CD14-positive monocyte (primary cell): ENCODE results near the gene MALL. TPM values are rescaled to one million over a fixed set of nuclear protein-coding genes. Genes with fewer than 3 reads are reported as not detected.

ENCODE experiments used
- DNase-seq, 3 donors: peaks; one replicate each; pipeline ENCODE4 v3.0.0-alpha.2; 2011 to 2022
- H2AFZ ChIP-seq: 2 replicates; pipeline ENCODE4 v1.6.0; 2012; ENCODE audit warnings: mild to moderate bottlenecking, low read depth, low read length, inconsistent platforms; ENCODE audit not compliant: insufficient read depth, poor library complexity, severe bottlenecking
- H3K27ac ChIP-seq, 2 donors: 1 replicate in 1 of 2; 2 replicates in 1 of 2; pipeline ENCODE4 v1.5.1; 2012 to 2013; ENCODE audit warnings: low read length in 2 of 2, control low read depth in 1 of 2, inconsistent platforms in 1 of 2, low read depth in 1 of 2, mild to moderate bottlenecking in 1 of 2
- H3K27me3 ChIP-seq, 2 donors: one replicate each; pipeline versions ENCODE4 v1.6.0 to v1.6.1; 2011 to 2013; ENCODE audit warnings: low read length in 2 of 2; ENCODE audit not compliant: control insufficient read depth in 2 of 2, insufficient read depth in 2 of 2
- H3K36me3 ChIP-seq, 2 donors: replicated peaks in 1 of 2; 1 replicate in 1 of 2; 2 replicates in 1 of 2; pipeline versions ENCODE4 v1.5.1 to v1.6.1; 2012 to 2013; ENCODE audit warnings: low read length in 2 of 2, control low read depth in 1 of 2, inconsistent platforms in 1 of 2, mild to moderate bottlenecking in 1 of 2; ENCODE audit not compliant: insufficient read depth in 2 of 2, control insufficient read depth in 1 of 2
- H3K4me1 ChIP-seq, 2 donors: 1 replicate in 1 of 2; 2 replicates in 1 of 2; pipeline versions ENCODE4 v1.5.1 to v1.6.1; 2012 to 2013; ENCODE audit warnings: low read length in 2 of 2, control low read depth in 1 of 2, inconsistent platforms in 1 of 2, mild to moderate bottlenecking in 1 of 2, moderate library complexity in 1 of 2; ENCODE audit not compliant: insufficient read depth in 2 of 2, control insufficient read depth in 1 of 2
- H3K4me2 ChIP-seq: replicated peaks from 2 replicates; pipeline ENCODE3; 2012; ENCODE audit warnings: low read length, moderate library complexity, mild to moderate bottlenecking; ENCODE audit not compliant: poor library complexity, severe bottlenecking; ENCODE audit errors: extremely low read depth
- H3K4me3 ChIP-seq, 3 experiments: fragments of 200-600 bp in 1 of 3; sonication (generic) in 1 of 3; replicated peaks in 1 of 3; 1 replicate in 2 of 3; 2 replicates in 1 of 3; pipeline ENCODE4 v1.5.1; 2011 to 2013; ENCODE audit warnings: low read length in 3 of 3, mild to moderate bottlenecking in 3 of 3, control low read depth in 2 of 3, low read depth in 2 of 3, inconsistent platforms in 1 of 3, moderate library complexity in 1 of 3
- H3K79me2 ChIP-seq: 2 replicates; pipeline ENCODE4 v1.6.0; 2012; ENCODE audit warnings: mild to moderate bottlenecking, control low read depth, inconsistent platforms, low read length, moderate library complexity; ENCODE audit not compliant: insufficient read depth
- H3K9ac ChIP-seq: 2 replicates; pipeline ENCODE4 v1.6.0; 2017; ENCODE audit warnings: low read length, mild to moderate bottlenecking; ENCODE audit not compliant: insufficient read depth, poor library complexity, severe bottlenecking
- H3K9me3 ChIP-seq, 2 donors: replicated peaks in 1 of 2; 1 replicate in 1 of 2; 2 replicates in 1 of 2; pipeline versions ENCODE4 v1.5.1 to v1.6.1; 2012 to 2013; ENCODE audit warnings: low read length in 2 of 2, control low read depth in 1 of 2; ENCODE audit not compliant: control insufficient read depth in 1 of 2, insufficient read depth in 1 of 2
- H4K20me1 ChIP-seq: 2 replicates; pipeline ENCODE4 v1.6.0; 2012; ENCODE audit warnings: mild to moderate bottlenecking, low read length, control low read depth, moderate library complexity; ENCODE audit not compliant: insufficient read depth
- H3K27ac Mint-ChIP-seq, 7 donors: one replicate each; pipeline ENCODE4 v1.8.0; 2020; ENCODE audit warnings: mild to moderate bottlenecking in 7 of 7, mixed read lengths in 7 of 7, moderate library complexity in 6 of 7, inconsistent platforms in 2 of 7
- H3K27me3 Mint-ChIP-seq, 3 donors: one replicate each; pipeline ENCODE4 v1.8.0; 2021 to 2022; ENCODE audit warnings: low read depth in 3 of 3, mild to moderate bottlenecking in 3 of 3, mixed read lengths in 3 of 3, moderate library complexity in 3 of 3, inconsistent platforms in 1 of 3
- H3K36me3 Mint-ChIP-seq, 2 donors: one replicate each; pipeline ENCODE4 v1.8.0; 2020; ENCODE audit warnings: mixed read lengths in 2 of 2, inconsistent platforms in 1 of 2, mild to moderate bottlenecking in 1 of 2
- H3K4me1 Mint-ChIP-seq: one replicate; pipeline ENCODE4 v1.8.0; 2020; ENCODE audit warnings: mild to moderate bottlenecking, mixed read lengths
- H3K4me3 Mint-ChIP-seq, 2 donors: one replicate each; pipeline ENCODE4 v1.8.0; 2020; ENCODE audit warnings: mild to moderate bottlenecking in 2 of 2, mixed read lengths in 2 of 2, moderate library complexity in 1 of 2
- H3K9me3 Mint-ChIP-seq, 7 donors: one replicate each; pipeline ENCODE4 v1.8.0; 2020 to 2022; ENCODE audit warnings: mixed read lengths in 7 of 7, mild to moderate bottlenecking in 6 of 7, moderate library complexity in 6 of 7, inconsistent platforms in 2 of 7
- CTCF ChIP-seq: fragments of 200-600 bp; IDR thresholded peaks from one replicate; pipeline ENCODE4 v1.8.0; 2022; ENCODE audit warnings: antibody characterized with exemption, mild to moderate bottlenecking
- WGBS: methylation state at CpG from one replicate; pipeline ENCODE4 v1.1.5; 2013; ENCODE audit warnings: missing lambda C conversion rate; ENCODE audit not compliant: insufficient coverage; 5-methylcytosine and 5-hydroxymethylcytosine counted together
- intact Hi-C, 2 donors: fragments of 100-400 bp; cut with micrococcal nuclease; formaldehyde crosslinking; loops; one replicate each; pipeline versions ENCODE4 v1.15.0 to v1.15.1; 2023
- polyA plus RNA-seq, 3 donors: library from polyadenylated mRNA; depleted of rRNA in 1 of 3; unstranded in 2 of 3; stranded (reverse) in 1 of 3; fragments of 300-500 nt in 2 of 3; fragments of >200 nt in 1 of 3; fragmentation: Illumina TruSeq in 2 of 3; gene quantifications; 1 replicate in 2 of 3; 2 replicates in 1 of 3; pipeline ENCODE4 v1.2.3, GENCODE V29; 2012 to 2021

MALL gene
- polyA plus RNA-seq, 3 donors, result 0.12 TPM; not detected in 2

- Mint-ChIP-seq H3K4me3 (no peak overlapping the region), H3K27me3 (peaks cover 2 to 4% (median 2%) of the 10 kb centered on the region in 3 donors), H3K36me3 (no peaks in the 10 kb centered on the region), H3K4me1 (no peaks in the 10 kb centered on the region), H3K9me3 (peaks cover 0 to 3% (median 0%) of the 10 kb centered on the region in 7 donors), H3K27ac (no peak overlapping the region)
- no peak overlapping the region for H3K27ac ChIP-seq
- H3K9ac ChIP-seq, result no peak overlapping the region
- H2AFZ ChIP-seq, result no peak overlapping the region
- WGBS, result 96% methylated on average over 2 of the region's 4 CpGs
- no peaks in the 10 kb centered on the region for H3K9me3 ChIP-seq
- intact Hi-C loops, result no loop called here
- H4K20me1 ChIP-seq, result no peaks in the 10 kb centered on the region
- TF ChIP-seq CTCF, result no peak
- no peak overlapping the region for H3K4me3 ChIP-seq
- H3K4me2 ChIP-seq, result no peak overlapping the region
- no peaks in the 10 kb centered on the region for H3K79me2 ChIP-seq
- no peaks in the 10 kb centered on the region for H3K36me3 ChIP-seq
- DNase-seq, result no peak
- H3K4me1 ChIP-seq, result no peaks in the 10 kb centered on the region
- H3K27me3 ChIP-seq, result no peaks in the 10 kb centered on the region
Measured at GRCh38 chr2:110126086-110126773, 10.6 kb upstream of the MALL start.

GRCh38 chr2:110124939-110125691 lies 9.5 kb upstream of the MALL start:
- TF ChIP-seq CTCF, result no peak
- WGBS, result 60% methylated on average over 1 of the region's 6 CpGs
- no peak overlapping the region for H3K4me2 ChIP-seq

More at GRCh38 chr2:110124939-110125691, 9.5 kb upstream of the MALL start:
- no peaks in the 10 kb centered on the region for H3K4me1 Mint-ChIP-seq
- no peak overlapping the region for H3K4me3 ChIP-seq
- no peaks in the 10 kb centered on the region for H3K36me3 ChIP-seq
- H3K9me3 ChIP-seq, result no peaks in the 10 kb centered on the region
- no peaks in the 10 kb centered on the region for H4K20me1 ChIP-seq
- no peaks in the 10 kb centered on the region for H3K9me3 Mint-ChIP-seq
- H3K27me3 ChIP-seq, result no peaks in the 10 kb centered on the region
- H3K36me3 Mint-ChIP-seq, result no peaks in the 10 kb centered on the region
- no peaks in the 10 kb centered on the region for H3K79me2 ChIP-seq
- no peak overlapping the region for H3K27ac Mint-ChIP-seq
- H3K9ac ChIP-seq, result no peak overlapping the region
- no peak overlapping the region for H3K27ac ChIP-seq
- H3K4me1 ChIP-seq, result no peaks in the 10 kb centered on the region
- H2AFZ ChIP-seq, result peak overlapping the region; percentile 11
- intact Hi-C loops, result no loop called here
- no peak overlapping the region for H3K4me3 Mint-ChIP-seq
- no peak for DNase-seq
- H3K27me3 Mint-ChIP-seq, result peaks cover 2 to 5% (median 2%) of the 10 kb centered on the region in 3 donors
